ENCODE data around the gene EED. TPM values are rescaled to one million over a fixed set of nuclear protein-coding genes. Genes with fewer than 3 reads are reported as not detected.

EED gene
- polyA plus RNA-seq, 1 experiment = 5.7 TPM

DNA sequence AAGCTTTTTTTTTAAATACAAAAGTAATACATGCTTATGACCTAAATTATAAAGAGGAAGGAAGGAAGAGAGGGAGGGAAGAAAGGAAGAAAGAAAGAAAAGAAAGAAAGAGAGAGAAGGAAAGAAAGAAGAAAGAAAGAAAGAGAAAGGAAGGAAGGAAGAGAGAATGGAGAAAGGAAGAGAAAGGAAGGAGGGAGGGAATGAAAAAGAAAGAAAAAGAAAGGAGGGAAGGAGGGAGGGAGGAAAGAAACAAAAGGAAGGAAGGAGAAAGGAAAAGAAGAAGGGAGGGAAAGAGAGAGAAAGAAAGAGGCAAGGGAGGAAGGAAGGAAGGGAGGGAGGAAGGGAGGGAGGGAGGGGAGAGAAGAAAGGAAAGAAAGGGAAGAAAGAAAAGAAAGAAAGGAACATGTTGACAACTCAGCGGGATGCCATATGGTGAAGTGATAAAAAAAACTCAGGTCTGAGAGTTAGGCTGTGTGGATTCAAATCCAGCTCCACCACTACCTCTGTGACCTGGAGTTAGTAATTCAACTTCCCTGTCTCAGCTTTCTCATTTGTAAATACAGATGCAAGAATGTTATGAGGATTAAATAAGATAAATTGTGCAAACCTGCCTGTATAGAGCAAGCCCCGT is 9.6 kb upstream of the EED start:
- ChIA-PET POLR2A (no interaction called here), CTCF (no interaction called here)
- no peaks in the 10 kb centered on the region for H3K27me3 ChIP-seq (ENCODE audit: control insufficient read depth, insufficient read depth, low read length)
- TF ChIP-seq, protein P1, sequence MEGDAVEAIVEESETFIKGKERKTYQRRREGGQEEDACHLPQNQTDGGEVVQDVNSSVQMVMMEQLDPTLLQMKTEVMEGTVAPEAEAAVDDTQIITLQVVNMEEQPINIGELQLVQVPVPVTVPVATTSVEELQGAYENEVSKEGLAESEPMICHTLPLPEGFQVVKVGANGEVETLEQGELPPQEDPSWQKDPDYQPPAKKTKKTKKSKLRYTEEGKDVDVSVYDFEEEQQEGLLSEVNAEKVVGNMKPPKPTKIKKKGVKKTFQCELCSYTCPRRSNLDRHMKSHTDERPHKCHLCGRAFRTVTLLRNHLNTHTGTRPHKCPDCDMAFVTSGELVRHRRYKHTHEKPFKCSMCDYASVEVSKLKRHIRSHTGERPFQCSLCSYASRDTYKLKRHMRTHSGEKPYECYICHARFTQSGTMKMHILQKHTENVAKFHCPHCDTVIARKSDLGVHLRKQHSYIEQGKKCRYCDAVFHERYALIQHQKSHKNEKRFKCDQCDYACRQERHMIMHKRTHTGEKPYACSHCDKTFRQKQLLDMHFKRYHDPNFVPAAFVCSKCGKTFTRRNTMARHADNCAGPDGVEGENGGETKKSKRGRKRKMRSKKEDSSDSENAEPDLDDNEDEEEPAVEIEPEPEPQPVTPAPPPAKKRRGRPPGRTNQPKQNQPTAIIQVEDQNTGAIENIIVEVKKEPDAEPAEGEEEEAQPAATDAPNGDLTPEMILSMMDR (IDR thresholded peaks at IDR 0.05; ENCODE audit: insufficient read depth, low read depth, low read length) = no peak
- no peak for DNase-seq (ENCODE audit: low read depth)
- H3K36me3 ChIP-seq (ENCODE audit: control insufficient read depth, insufficient read depth, low read length) = no peaks in the 10 kb centered on the region
- no peak overlapping the region for H3K4me3 ChIP-seq (ENCODE audit: low read depth, low read length)

DNA sequence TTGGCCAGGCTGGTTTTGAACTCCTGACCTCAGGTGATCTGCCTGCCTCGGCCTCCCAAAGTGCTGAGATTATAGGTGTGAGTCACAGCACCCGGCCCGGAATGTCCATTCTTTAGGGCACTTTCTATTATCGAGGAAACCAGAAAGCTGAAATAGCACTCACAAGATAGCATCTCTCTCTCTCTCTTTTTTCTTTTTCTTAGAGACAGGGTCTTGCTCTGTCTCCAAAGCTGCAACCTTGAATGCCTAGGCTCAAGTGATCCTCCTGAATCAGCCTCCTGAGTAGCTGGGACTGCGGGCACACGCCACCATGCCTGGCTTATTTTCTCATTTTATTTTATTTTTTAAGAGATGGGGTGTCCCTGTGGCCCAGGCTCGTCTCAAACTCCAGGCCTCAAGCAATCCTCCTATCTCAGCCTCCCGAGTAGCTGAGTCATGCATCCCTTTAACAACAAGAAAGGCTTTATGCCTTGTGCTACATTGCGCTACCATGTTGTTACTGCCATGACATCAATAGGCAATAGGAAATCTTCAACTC is 7.2 kb upstream of the EED start:
- Histone ChIP-seq H3K36me3 (ENCODE audit: control insufficient read depth, insufficient read depth, low read length) (no peaks in the 10 kb centered on the region), H3K4me3 (ENCODE audit: low read depth, low read length) (no peak overlapping the region), H3K27me3 (ENCODE audit: control insufficient read depth, insufficient read depth, low read length) (no peaks in the 10 kb centered on the region; the same call in 1 of the 2 replicates)
- TF ChIP-seq, protein P1 (IDR thresholded peaks at IDR 0.05; ENCODE audit: insufficient read depth, low read depth, low read length) = no peak
- CTCF ChIA-PET = interaction anchor here (1.1 kb wide), 1 partner anchor 194 kb away, joined by 4 read pairs; no protein-coding TSS in a partner anchor
- no peak for DNase-seq (ENCODE audit: low read depth)
- POLR2A ChIA-PET = no interaction called here

DNA sequence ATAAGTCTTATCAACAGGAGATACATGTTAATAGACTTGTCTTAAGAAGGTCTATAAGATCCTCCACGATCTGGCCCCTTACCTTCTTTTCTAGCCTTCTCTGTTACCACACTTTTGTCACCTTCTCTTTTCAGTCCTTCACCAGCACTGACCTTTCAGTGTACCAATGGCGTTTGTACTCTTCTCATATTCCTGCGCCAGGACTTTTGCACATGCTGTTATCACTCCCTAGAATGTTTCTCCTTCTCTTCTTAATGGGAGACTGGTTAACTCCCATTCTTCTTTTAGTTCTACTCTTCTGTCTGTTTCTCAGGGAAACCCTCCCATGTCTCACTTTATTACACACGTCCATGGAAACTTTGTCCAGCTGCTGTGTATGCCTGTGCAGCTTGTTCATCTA is 4.4 kb upstream of the EED start:
- Histone ChIP-seq H3K27me3 (ENCODE audit: control insufficient read depth, insufficient read depth, low read length) (no peaks in the 10 kb centered on the region; the same call in 1 of the 2 replicates), H3K4me3 (ENCODE audit: low read depth, low read length) (no peak overlapping the region), H3K36me3 (ENCODE audit: control insufficient read depth, insufficient read depth, low read length) (no peaks in the 10 kb centered on the region)
- TF ChIP-seq, protein P1 (IDR thresholded peaks at IDR 0.05; ENCODE audit: insufficient read depth, low read depth, low read length) = no peak
- no peak for DNase-seq (ENCODE audit: low read depth)
- ChIA-PET POLR2A (no interaction called here), CTCF (interaction anchor here (1.0 to 2.9 kb wide), 3 partner anchors 22 to 227 kb away, joined by 3 to 8 read pairs (median 3); no protein-coding TSS in a partner anchor)

DNA sequence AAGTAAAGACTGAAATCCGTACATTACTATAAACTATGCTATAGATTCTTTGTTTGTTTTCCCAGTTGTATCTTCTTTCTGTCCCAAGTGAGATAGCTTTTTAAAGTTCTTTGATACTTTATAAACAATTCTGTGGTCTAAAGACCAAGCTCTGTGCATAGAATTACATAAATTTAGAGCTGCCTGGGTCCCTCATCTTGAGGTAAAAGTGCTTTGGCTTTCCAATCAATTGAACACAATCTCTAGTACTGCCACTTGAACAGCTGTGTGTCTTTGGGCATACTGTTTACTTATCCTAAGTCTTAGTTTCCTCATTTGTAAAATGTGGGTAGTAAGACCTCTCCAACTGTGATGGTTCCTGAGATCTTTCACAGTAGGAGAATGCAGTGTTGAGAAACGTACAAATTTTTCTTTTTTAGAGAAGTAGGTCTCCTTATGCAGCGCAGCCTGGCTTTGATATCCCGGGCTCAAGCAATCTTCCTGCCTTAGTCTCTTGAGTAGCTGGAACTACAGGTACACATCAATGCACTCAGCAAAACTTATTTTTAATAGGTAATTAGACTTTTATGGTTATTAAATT is 2.5 kb upstream of the EED start:
- POLR2A ChIA-PET = no interaction called here
- CTCF ChIA-PET = interaction anchor here (0.8 to 2.9 kb wide), 2 partner anchors 24 to 42 kb away, joined by 3 to 8 read pairs; no protein-coding TSS in a partner anchor
- TF ChIP-seq, protein P1 (IDR thresholded peaks at IDR 0.05; ENCODE audit: insufficient read depth, low read depth, low read length) = no peak
- no peak for DNase-seq (ENCODE audit: low read depth)
- H3K27me3 ChIP-seq (ENCODE audit: control insufficient read depth, insufficient read depth, low read length) = no peaks in the 10 kb centered on the region; the same call in 1 of the 2 replicates
- H3K4me3 ChIP-seq (ENCODE audit: low read depth, low read length) = no peak overlapping the region
- no peaks in the 10 kb centered on the region for H3K36me3 ChIP-seq (ENCODE audit: control insufficient read depth, insufficient read depth, low read length)

DNA sequence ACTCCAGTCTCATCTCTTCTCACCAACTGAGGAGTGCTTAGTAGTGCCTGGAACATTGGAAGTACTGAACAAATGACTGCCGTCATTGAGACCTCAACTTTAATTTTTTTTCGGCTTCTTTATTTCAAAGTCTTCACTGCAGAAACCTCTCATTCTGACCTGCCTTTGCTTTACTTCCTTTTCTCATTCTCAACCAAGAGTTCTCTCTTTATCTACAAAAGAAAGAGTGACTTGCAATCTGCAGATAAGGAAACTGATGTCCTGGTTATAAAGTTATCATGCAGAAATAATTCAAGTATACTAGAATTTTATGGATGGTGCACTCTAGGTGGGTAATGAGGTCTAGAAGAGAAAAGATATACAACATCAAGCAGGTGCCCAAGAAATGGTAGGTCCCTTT is 1.2 kb upstream of the EED start:
- POLR2A ChIA-PET = no interaction called here

More for the DNA sequence above, 1.2 kb upstream of the EED start:
- H3K36me3 ChIP-seq (ENCODE audit: control insufficient read depth, insufficient read depth, low read length) = no peaks in the 10 kb centered on the region
- CTCF ChIA-PET = no interaction called here
- H3K4me3 ChIP-seq (ENCODE audit: low read depth, low read length) = no peak overlapping the region
- no peaks in the 10 kb centered on the region; the same call in 1 of the 2 replicates for H3K27me3 ChIP-seq (ENCODE audit: control insufficient read depth, insufficient read depth, low read length)
- TF ChIP-seq, protein P1 (IDR thresholded peaks at IDR 0.05; ENCODE audit: insufficient read depth, low read depth, low read length) = no peak
- DNase-seq (ENCODE audit: low read depth) = no peak

Data from BJ (cell line).